IMR-90 (cell line): ENCODE data around the gene FBLIM1. TPM values are rescaled to one million over a fixed set of nuclear protein-coding genes. Genes with fewer than 3 reads are reported as not detected.

Source experiments
- ATAC-seq: fragments of 200-7000 bp; cut with Tn5 transposase; 2 replicates; pipeline ENCODE4 v1.9.1; 2020; ENCODE audit warnings: low read depth, mild to moderate bottlenecking, moderate library complexity
- BruUV-seq: library from RNA; stranded (reverse); fragments of 400-500 nt; replicated peaks from 2 replicates; lab custom pipeline; 2021; lab: Mats Ljungman, UMichigan
- CTCF ChIA-PET: fragments of 300-600 bp; formaldehyde crosslinking; extraction: SDS; loops from one replicate; lab custom pipeline; 2021; ENCODE audit warnings: antibody characterized with exemption; lab: Yijun Ruan, JAX
- POLR2A ChIA-PET: fragments of 300-600 bp; sonication (Branson Sonifier 250); formaldehyde crosslinking; loops from one replicate; lab custom pipeline; 2022; ENCODE audit warnings: antibody characterized with exemption; ENCODE audit not compliant: unreplicated experiment; lab: Charles Lee
- DNase-seq: peaks from one replicate; pipeline ENCODE4 v3.0.0; 2013
- H2AFZ ChIP-seq: replicated peaks from 2 replicates; pipeline ENCODE3; 2013; ENCODE audit warnings: low read length, mild to moderate bottlenecking; ENCODE audit not compliant: poor library complexity
- H2AK5ac ChIP-seq: 2 replicates; pipeline ENCODE4 v1.6.1; 2013; ENCODE audit warnings: low read depth, low read length, inconsistent platforms
- H2AK9ac ChIP-seq: replicated peaks from 2 replicates; pipeline ENCODE3; 2013; ENCODE audit warnings: mild to moderate bottlenecking, low read depth, low read length, moderate library complexity; ENCODE audit not compliant: poor library complexity
- H2BK120ac ChIP-seq: 2 replicates; pipeline ENCODE4 v1.6.1; 2013; ENCODE audit warnings: low read depth, low read length, inconsistent platforms
- H2BK15ac ChIP-seq: 3 replicates; pipeline ENCODE4 v1.6.1; 2013; ENCODE audit warnings: low read depth, low read length, inconsistent platforms
- H2BK20ac ChIP-seq: 2 replicates; pipeline ENCODE4 v1.6.1; 2013; ENCODE audit warnings: low read depth, mild to moderate bottlenecking, inconsistent platforms, low read length, moderate library complexity
- H2BK5ac ChIP-seq: 2 replicates; pipeline ENCODE4 v1.6.1; 2013; ENCODE audit warnings: mild to moderate bottlenecking, low read depth, low read length, inconsistent platforms; ENCODE audit not compliant: poor library complexity, severe bottlenecking
- H3K14ac ChIP-seq: replicated peaks from 2 replicates; pipeline ENCODE4 v1.6.1; 2013; ENCODE audit warnings: low read depth, low read length, inconsistent platforms
- H3K18ac ChIP-seq: 2 replicates; pipeline ENCODE4 v1.6.1; 2013; ENCODE audit warnings: low read depth, low read length, control low read depth
- H3K23ac ChIP-seq: 2 replicates; pipeline ENCODE4 v1.6.1; 2013; ENCODE audit warnings: low read depth, low read length, inconsistent platforms
- H3K27ac ChIP-seq: 2 replicates; pipeline ENCODE4 v1.5.1; 2013; ENCODE audit warnings: mild to moderate bottlenecking, control low read depth, low read length; ENCODE audit not compliant: insufficient read depth
- H3K27me3 ChIP-seq: 2 replicates; pipeline ENCODE4 v1.6.1; 2013; ENCODE audit warnings: low read length; ENCODE audit not compliant: control insufficient read depth, insufficient read depth
- H3K36me3 ChIP-seq: 2 replicates; pipeline ENCODE4 v1.6.1; 2013; ENCODE audit warnings: low read length, mixed read lengths; ENCODE audit not compliant: control insufficient read depth, insufficient read depth
- H3K4ac ChIP-seq: 2 replicates; pipeline ENCODE4 v1.6.1; 2013; ENCODE audit warnings: low read depth, low read length, inconsistent platforms
- H3K4me1 ChIP-seq: 2 replicates; pipeline ENCODE4 v1.6.1; 2013; ENCODE audit warnings: low read length, mixed read lengths; ENCODE audit not compliant: control insufficient read depth, insufficient read depth
- H3K4me2 ChIP-seq: 2 replicates; pipeline ENCODE4 v1.6.1; 2013; ENCODE audit warnings: low read depth, mild to moderate bottlenecking, control low read depth, low read length, moderate library complexity
- H3K4me3 ChIP-seq: 2 replicates; pipeline ENCODE4 v1.5.1; 2013; ENCODE audit warnings: low read depth, mild to moderate bottlenecking, control low read depth, low read length, moderate library complexity; ENCODE audit not compliant: insufficient read depth
- H3K56ac ChIP-seq: 2 replicates; pipeline ENCODE4 v1.6.1; 2013; ENCODE audit warnings: low read length, inconsistent platforms; ENCODE audit not compliant: insufficient read depth; ENCODE audit errors: extremely low read depth
- H3K79me1 ChIP-seq, 2 experiments: 2 replicates each; pipeline ENCODE4 v1.6.1; 2013; ENCODE audit warnings: low read length in 2 of 2, inconsistent platforms in 1 of 2, low read depth in 1 of 2
- H3K9ac ChIP-seq: 2 replicates; pipeline ENCODE4 v1.6.1; 2013; ENCODE audit warnings: low read depth, low read length, control low read depth
- H3K9me1 ChIP-seq: 2 replicates; pipeline ENCODE4 v1.6.1; 2013; ENCODE audit warnings: low read length, inconsistent platforms; ENCODE audit not compliant: insufficient read depth
- H3K9me3 ChIP-seq: 2 replicates; pipeline ENCODE4 v1.6.1; 2013; ENCODE audit warnings: low read length; ENCODE audit not compliant: control insufficient read depth, insufficient read depth
- H4K20me1 ChIP-seq: 2 replicates; pipeline ENCODE4 v1.6.1; 2013; ENCODE audit warnings: low read length, inconsistent platforms; ENCODE audit not compliant: insufficient read depth
- H4K5ac ChIP-seq: 2 replicates; pipeline ENCODE4 v1.6.1; 2013; ENCODE audit warnings: mild to moderate bottlenecking, low read depth, low read length, control low read depth
- H4K8ac ChIP-seq, 2 experiments: 2 replicates each; pipeline ENCODE4 v1.6.1; 2013; ENCODE audit warnings: low read depth in 2 of 2, low read length in 2 of 2, control low read depth in 1 of 2, inconsistent platforms in 1 of 2
- H4K91ac ChIP-seq: 2 replicates; pipeline ENCODE4 v1.6.1; 2013; ENCODE audit warnings: low read depth, low read length, inconsistent platforms; ENCODE audit not compliant: insufficient read depth
- BHLHE40 ChIP-seq: fragments of 150-350 bp; IDR thresholded peaks from 2 replicates; pipeline ENCODE4 v1.6.1; 2016; ENCODE audit warnings: mild to moderate bottlenecking, low read depth, low read length
- FOS ChIP-seq: fragments of 150-350 bp; IDR thresholded peaks from 2 replicates; pipeline ENCODE4 v1.6.1; 2016; ENCODE audit warnings: low read depth, low read length
- MAFK ChIP-seq: IDR thresholded peaks from 2 replicates; pipeline ENCODE4 v1.6.1; 2012; ENCODE audit warnings: low read depth, low read length, improper control_type of control experiment
- MAZ ChIP-seq: IDR thresholded peaks from 2 replicates; pipeline ENCODE4 v1.6.1; 2012; ENCODE audit warnings: low read depth, mild to moderate bottlenecking, low read length, improper control_type of control experiment, moderate library complexity, borderline replicate concordance
- MXI1 ChIP-seq: IDR thresholded peaks from 2 replicates; pipeline ENCODE4 v1.6.1; 2012; ENCODE audit warnings: low read depth, mild to moderate bottlenecking, low read length, moderate library complexity, borderline replicate concordance
- NFE2L2 ChIP-seq: fragments of 150-350 bp; IDR thresholded peaks from 2 replicates; pipeline ENCODE4 v1.6.1; 2016; ENCODE audit warnings: low read depth, mild to moderate bottlenecking, low read length
- RAD21 ChIP-seq: IDR thresholded peaks from 2 replicates; pipeline ENCODE4 v1.6.1; 2012; ENCODE audit warnings: low read length, improper control_type of control experiment
- RCOR1 ChIP-seq: IDR thresholded peaks from 2 replicates; pipeline ENCODE4 v1.6.1; 2012; ENCODE audit warnings: mild to moderate bottlenecking, low read length, improper control_type of control experiment; ENCODE audit not compliant: insufficient replicate concordance
- RFX5 ChIP-seq: IDR thresholded peaks from 2 replicates; pipeline ENCODE4 v1.8.0; 2012; ENCODE audit warnings: low read depth, mild to moderate bottlenecking, low read length, moderate library complexity
- SMC3 ChIP-seq: fragments of 150-350 bp; IDR thresholded peaks from 2 replicates; pipeline ENCODE4 v1.6.1; 2016; ENCODE audit warnings: low read depth, mild to moderate bottlenecking, antibody characterized with exemption, low read length, moderate library complexity
- USF2 ChIP-seq: fragments of 150-350 bp; IDR thresholded peaks from 2 replicates; pipeline ENCODE4 v1.6.1; 2017; ENCODE audit warnings: mild to moderate bottlenecking, antibody characterized with exemption, low read length, low read depth
- WGBS, 2 experiments: methylation state at CpG; one replicate each; pipeline versions ENCODE4 v1.1.5 to v1.1.7; 2013; ENCODE audit warnings: missing lambda C conversion rate in 2 of 2; ENCODE audit not compliant: insufficient read length in 1 of 2; ENCODE audit errors: extremely low coverage in 2 of 2; 5-methylcytosine and 5-hydroxymethylcytosine counted together
- dilution Hi-C: fragments of 300-500 bp; cut with HindIII; formaldehyde crosslinking; loops from one replicate; pipeline ENCODE4 v1.14.3; 2018; ENCODE audit warnings: low sequenced_read_pairs; ENCODE audit not compliant: unreplicated experiment
- in situ Hi-C: fragments of 300-500 bp; cut with MboI; formaldehyde crosslinking; loops from 3 replicates; pipeline ENCODE4 v1.14.3; 2019; ENCODE audit warnings: low sequenced_read_pairs, inconsistent platforms, mixed read lengths
- intact Hi-C: fragments of 100-400 bp; cut with micrococcal nuclease; formaldehyde crosslinking; loops from 2 replicates; pipeline ENCODE4 v1.10.0; 2022
- polyA plus RNA-seq, 3 experiments: library from polyadenylated mRNA; depleted of rRNA; stranded (reverse); fragments of >200 nt; gene quantifications; 2 replicates each; pipeline ENCODE4 v1.2.3, GENCODE V29; 2012; ENCODE audit warnings: low replicate concordance in 1 of 3
- total RNA-seq: library from RNA; depleted of rRNA; stranded (reverse); fragments of >200 nt; gene quantifications from 2 replicates; pipeline ENCODE4 v1.2.3, GENCODE V29; 2012
- TF ChIP-seq, protein P1 (sequence below): conservative IDR thresholded peaks from 2 replicates; pipeline ENCODE4 v1.5.1; 2012; ENCODE audit warnings: mild to moderate bottlenecking, low read depth, low read length, improper control_type of control experiment
- TF ChIP-seq, protein P2 (sequence below): fragments of 150-350 bp; IDR thresholded peaks from 2 replicates; pipeline ENCODE4 v1.6.1; 2016; ENCODE audit warnings: low read depth, mild to moderate bottlenecking, low read length, moderate library complexity, borderline replicate concordance

FBLIM1 gene
- total and polyA plus RNA-seq, 2 of the 4 experiments (the other 2 are of a cell fraction) = 52.2 to 140 TPM

GRCh38 chr1:15767941-15768340 is 9.3 kb downstream of the FBLIM1 start:
- ATAC-seq (no peak), DNase-seq (no peak)
- no TSS peak for BruUV-seq
- H2AK9ac ChIP-seq = no peak overlapping the region
- in situ Hi-C loops = no loop called here
- ChIA-PET POLR2A (no interaction called here), CTCF (no interaction called here)
- H3K27me3 ChIP-seq = no peaks in the 10 kb centered on the region
- H3K79me1 ChIP-seq = peaks cover 18 to 41% of the 10 kb centered on the region in 2 experiments
- no peak overlapping the region for H4K5ac ChIP-seq
- H3K9ac ChIP-seq = no peak overlapping the region
- no peak overlapping the region for H3K4me3 ChIP-seq
- peaks cover 70% of the 10 kb centered on the region for H3K36me3 ChIP-seq
- no peak overlapping the region for H3K56ac ChIP-seq
- TF ChIP-seq NFE2L2 = no peak
- TF ChIP-seq SMC3 = no peak
- no peak for TF ChIP-seq MXI1
- TF ChIP-seq FOS = no peak
- TF ChIP-seq, protein P1, sequence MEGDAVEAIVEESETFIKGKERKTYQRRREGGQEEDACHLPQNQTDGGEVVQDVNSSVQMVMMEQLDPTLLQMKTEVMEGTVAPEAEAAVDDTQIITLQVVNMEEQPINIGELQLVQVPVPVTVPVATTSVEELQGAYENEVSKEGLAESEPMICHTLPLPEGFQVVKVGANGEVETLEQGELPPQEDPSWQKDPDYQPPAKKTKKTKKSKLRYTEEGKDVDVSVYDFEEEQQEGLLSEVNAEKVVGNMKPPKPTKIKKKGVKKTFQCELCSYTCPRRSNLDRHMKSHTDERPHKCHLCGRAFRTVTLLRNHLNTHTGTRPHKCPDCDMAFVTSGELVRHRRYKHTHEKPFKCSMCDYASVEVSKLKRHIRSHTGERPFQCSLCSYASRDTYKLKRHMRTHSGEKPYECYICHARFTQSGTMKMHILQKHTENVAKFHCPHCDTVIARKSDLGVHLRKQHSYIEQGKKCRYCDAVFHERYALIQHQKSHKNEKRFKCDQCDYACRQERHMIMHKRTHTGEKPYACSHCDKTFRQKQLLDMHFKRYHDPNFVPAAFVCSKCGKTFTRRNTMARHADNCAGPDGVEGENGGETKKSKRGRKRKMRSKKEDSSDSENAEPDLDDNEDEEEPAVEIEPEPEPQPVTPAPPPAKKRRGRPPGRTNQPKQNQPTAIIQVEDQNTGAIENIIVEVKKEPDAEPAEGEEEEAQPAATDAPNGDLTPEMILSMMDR = no peak
- TF ChIP-seq USF2 = no peak
- TF ChIP-seq, protein P2, sequence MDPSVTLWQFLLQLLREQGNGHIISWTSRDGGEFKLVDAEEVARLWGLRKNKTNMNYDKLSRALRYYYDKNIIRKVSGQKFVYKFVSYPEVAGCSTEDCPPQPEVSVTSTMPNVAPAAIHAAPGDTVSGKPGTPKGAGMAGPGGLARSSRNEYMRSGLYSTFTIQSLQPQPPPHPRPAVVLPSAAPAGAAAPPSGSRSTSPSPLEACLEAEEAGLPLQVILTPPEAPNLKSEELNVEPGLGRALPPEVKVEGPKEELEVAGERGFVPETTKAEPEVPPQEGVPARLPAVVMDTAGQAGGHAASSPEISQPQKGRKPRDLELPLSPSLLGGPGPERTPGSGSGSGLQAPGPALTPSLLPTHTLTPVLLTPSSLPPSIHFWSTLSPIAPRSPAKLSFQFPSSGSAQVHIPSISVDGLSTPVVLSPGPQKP = no peak
- no peak for TF ChIP-seq MAFK
- no peak for TF ChIP-seq RFX5
- no peak for TF ChIP-seq MAZ
- TF ChIP-seq BHLHE40 = no peak
- no peak for TF ChIP-seq RCOR1
- no peak for TF ChIP-seq RAD21
- peaks cover 3% of the 10 kb centered on the region; the same call in 1 of the 2 replicates for H3K4me1 ChIP-seq
- no peak overlapping the region for H4K91ac ChIP-seq
- no peak overlapping the region for H2BK20ac ChIP-seq
- 100% methylated on average over 1 of the region's 5 CpGs; no CpG with 5 or more reads in 1 of the 2 experiments for WGBS, 2 experiments
- no peak overlapping the region for H3K27ac ChIP-seq
- no peak overlapping the region for H3K4me2 ChIP-seq
- H3K18ac ChIP-seq = no peak overlapping the region
- dilution Hi-C loops = no loop called here
- H4K20me1 ChIP-seq = peaks cover 41% of the 10 kb centered on the region
- no peaks in the 10 kb centered on the region for H3K9me3 ChIP-seq
- no peak overlapping the region for H2BK5ac ChIP-seq
- no peak overlapping the region for H3K23ac ChIP-seq
- no peak overlapping the region for H4K8ac ChIP-seq
- H2BK15ac ChIP-seq = no peak overlapping the region
- no peak overlapping the region for H2AK5ac ChIP-seq
- no peak overlapping the region for H2AFZ ChIP-seq
- H3K9me1 ChIP-seq = peaks cover 15% of the 10 kb centered on the region
- H2BK120ac ChIP-seq = no peak overlapping the region
- H3K14ac ChIP-seq = no peak overlapping the region
- no peak overlapping the region for H3K4ac ChIP-seq
- intact Hi-C loops = no loop called here
